Head of caudate nucleus (tissue), 42 donors: ENCODE data around the gene APOBR.
"Not testable (repeated sequence)": the region's sequence is repeated elsewhere in the genome, so short reads cannot be mapped to it uniquely, and the experiment has no call there.

Source experiments
- DNase-seq, 42 donors: peaks; one replicate each; pipeline versions ENCODE4 v3.0.0 to v3.0.0-alpha.2; 2020 to 2021; ENCODE audit warnings: mixed read lengths in 7 of 42
- intact Hi-C: fragments of 100-400 bp; cut with DNase I; formaldehyde crosslinking; loops from one replicate; pipeline ENCODE4 v1.15.0; 2022

Gene APOBR, protein sequence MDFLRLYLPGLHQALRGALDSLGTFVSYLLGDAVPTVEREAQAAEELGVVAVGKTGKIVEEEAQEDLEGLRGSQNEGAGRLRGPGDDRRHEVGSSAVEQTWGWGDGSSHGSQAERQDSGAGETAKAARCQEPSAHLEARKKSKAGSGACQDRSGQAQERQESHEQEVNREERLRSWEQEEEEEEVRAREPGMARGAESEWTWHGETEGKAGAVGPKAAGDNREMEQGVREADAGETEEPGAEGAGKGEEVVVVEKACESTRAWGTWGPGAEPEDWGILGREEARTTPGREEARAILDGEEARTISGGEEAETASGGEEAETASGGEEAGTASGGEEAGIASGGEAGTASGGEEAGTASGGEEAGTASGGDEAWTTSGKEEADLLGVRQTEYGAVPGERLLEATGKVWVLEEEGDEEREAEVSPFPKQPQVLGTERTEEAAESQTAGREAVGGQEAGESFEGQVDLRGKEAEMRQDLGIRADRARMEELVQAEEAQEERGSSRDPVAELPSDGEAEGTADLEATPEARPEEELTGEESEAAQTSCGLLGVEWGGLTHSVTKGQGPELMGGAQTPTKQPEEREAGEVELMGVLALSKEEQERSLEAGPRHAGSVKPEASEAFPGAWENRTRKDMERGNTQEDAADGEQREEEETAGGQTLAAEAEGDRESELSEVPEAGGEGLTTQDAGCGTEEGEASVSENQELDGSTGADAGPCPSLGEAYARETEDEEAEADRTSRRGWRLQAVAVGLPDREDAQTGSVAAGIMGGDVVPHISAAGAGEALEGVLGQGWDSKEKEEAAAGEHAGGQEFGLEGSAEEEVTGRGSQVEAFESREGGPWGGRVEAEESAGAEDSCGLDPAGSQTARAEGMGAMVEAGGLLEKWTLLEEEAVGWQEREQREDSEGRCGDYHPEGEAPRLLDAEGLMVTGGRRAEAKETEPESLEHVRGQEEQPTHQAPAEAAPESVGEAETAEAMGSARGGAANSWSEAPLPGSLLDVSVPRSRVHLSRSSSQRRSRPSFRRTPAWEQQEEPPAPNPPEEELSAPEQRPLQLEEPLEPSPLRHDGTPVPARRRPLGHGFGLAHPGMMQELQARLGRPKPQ

DNA sequence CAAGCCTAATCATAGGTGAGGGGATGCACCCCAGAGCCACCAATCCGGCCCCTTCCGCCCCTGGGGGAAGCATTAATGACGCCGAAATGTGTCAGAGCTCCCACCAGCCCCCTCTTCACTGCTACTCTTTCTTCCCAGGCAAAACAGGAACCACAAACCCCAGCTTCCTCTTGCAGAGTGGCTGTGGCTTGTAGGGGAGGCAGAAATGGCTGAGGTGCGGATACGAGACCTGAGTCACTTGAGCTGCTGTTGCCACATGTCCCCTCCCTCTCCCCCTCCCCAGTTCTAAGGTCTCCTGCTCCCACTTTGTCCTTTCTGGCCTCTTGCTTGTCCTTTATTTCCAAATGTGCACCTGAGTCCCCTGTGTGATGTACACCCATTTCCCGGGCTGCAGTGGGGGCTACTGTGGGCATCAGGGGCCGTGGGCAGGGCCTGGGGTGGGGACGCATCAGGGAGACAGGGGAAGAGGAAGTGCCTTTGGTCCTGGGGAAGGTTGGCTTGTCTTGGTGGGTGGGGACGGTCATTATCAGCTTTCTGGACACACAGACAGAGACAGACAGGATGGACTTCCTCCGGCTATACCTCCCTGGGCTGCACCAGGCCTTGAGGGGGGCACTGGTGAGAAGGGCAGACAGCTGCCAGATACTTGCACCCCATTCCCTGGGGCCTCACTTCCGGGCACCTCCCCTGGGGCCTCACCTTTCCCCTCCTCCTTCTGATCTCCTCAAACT lies at the start of gene APOBR:
Gene APOBR (plus strand): TSS at position 523 of the 731 bp plus-strand sequence. CDS start 39 bp downstream, at position 562.
- intact Hi-C loops = no loop called here
- DNase-seq = peak in 30 of 42 donors; percentile 10 to 63 (median 33)

GRCh38 chr16:28446388-28446787 lies 48.1 kb upstream of the APOBR start:
- DNase-seq, intact Hi-C loops: not testable (repeated sequence)

GRCh38 chr16:28447081-28447480 lies 47.4 kb upstream of the APOBR start:
- DNase-seq, intact Hi-C loops: not testable (repeated sequence)

GRCh38 chr16:28473714-28474265 lies 20.7 kb upstream of the APOBR start:
- intact Hi-C loops = no loop called here
- peak in 2 of 42 donors; percentile 20 to 29 for DNase-seq

DNA sequence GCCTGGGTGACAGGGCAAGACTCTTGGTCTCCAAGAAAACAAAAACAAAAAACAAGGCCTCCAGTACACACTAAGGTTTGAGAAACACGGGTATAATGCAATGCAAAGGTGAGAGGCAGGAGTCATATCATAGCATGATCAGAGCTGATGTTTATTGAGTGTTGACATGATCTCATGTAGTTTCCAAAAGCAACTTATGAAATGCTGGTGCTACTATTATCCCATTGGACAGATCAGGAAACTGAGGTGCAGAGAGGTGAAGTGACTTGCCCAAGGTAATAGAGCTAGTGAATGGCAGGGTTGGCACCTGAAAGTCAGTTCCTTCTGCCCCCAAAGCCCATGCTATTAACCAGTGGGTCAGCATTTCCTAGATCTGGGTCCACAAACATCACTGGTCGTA lies 19.2 kb upstream of the APOBR start:
- intact Hi-C loops = no loop called here
- DNase-seq = no peak

DNA sequence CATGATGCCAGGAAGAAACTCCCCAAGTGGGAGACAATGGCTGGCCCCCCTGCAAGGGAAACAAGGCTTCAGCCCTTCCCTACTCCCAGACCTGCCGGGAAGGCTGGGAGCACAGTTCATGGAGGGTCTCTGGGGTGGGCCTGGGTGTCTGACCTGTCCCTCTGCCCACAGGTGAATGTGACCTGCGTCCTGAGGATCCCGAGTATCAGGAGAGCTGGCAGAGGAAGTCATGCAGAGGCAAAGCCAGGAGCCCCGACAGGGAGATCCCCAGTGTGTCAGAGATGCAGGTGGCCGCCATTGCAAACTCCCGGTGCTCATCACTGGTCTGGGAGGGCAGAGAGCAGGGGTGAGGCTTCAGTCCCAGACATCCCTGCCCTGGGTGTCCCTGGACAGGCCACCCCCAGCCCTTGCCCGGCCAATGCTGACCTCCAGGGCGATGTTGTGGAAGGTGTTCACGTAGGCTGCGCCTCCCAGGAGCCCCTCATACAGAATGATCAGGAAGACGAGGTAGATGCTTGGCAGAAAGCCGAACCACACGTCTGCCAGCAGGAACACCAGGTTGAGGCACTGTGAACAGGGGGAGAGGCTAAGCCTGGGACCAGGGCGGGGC lies 17.0 kb upstream of the APOBR start:
- intact Hi-C loops = no loop called here
- peak in 2 of 42 donors; percentile 2 to 12 for DNase-seq

DNA sequence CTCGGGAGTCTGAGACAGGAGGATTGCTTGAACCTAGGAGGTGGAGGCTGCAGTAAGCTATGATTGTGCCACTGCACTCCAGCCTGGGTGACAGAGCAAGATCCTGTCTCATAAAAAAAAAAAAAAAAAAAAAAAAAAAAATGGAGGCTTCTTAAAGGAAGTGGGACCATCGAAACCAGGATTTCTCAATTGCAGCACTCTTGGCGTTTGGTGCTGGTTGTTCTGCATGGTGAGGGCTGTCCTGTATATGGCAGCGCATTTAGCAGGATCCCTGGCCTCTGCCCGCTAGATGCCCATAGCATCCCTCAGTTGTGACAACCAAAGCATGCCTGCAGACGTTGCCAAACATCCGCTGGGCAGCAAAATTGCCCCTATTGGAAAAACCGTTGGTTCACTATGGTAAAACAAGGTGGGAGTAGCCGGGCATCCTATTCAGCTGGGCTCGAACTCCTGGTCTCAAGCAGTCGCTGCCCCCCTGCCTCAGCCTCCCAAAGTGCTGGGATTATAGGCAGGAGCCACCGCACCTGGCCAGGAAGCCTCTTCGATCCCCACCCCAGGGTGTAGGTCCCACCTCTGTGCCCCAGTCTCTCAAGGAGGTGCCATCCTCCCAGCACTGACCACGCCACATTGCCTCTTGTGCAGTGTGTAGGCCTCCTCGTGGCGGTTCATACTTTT lies 15.8 kb upstream of the APOBR start:
- intact Hi-C loops = no loop called here
- peak in 1 of 42 donors; percentile 4 for DNase-seq

GRCh38 chr16:28482026-28482425 lies 12.4 kb upstream of the APOBR start:
- peak in 1 of 42 donors; percentile 3 for DNase-seq
- intact Hi-C loops = no loop called here

DNA sequence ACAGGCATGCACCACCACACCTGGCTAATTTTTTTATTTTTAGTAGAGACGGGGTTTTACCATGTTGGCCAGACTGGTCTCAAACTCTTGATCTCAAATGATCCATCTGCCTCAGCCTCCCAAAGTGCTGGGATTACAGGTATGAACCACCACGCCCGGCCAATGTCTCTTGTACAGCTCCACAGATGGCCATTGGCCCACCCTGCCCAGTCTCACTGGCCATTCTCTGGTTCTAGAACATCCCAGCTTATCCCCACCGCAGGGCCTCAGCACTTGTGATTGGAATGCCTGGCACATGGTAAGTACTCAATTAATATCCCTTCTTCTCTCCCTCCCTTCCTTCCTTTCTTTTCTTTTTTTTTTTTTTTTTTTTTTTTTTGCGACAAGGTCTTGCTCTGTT lies 11.1 kb upstream of the APOBR start:
- DNase-seq, intact Hi-C loops: not testable (repeated sequence)

DNA sequence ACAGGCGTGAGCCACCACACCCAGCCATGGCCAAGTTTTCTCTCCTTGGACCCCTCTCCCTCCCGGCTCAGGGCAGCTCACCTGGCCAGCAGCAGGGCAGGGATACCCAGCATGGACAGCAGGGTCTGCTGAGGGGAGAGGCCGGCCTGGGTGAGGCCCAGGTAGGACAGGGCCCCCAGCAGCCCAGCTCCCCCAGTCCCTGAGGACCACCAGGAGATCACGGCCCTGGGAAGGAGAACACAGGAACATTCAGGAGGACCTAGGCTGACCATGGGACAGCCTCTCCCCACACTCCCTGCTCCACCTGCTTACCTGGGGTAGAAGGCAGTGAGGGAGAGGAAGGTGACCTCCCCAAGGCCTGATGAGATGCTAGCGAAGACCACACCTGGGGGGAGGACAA lies 8.2 kb upstream of the APOBR start:
- DNase-seq = no peak
- intact Hi-C loops = no loop called here

- intact Hi-C loops = no loop called here
- peak in 38 of 42 donors; percentile 13 to 65 (median 38) for DNase-seq
Observed at GRCh38 chr16:28491230-28491969, 3.0 kb upstream of the APOBR start.

- peak; percentile 90 to 98 (median 96) for DNase-seq
- intact Hi-C loops = loop anchor here (2.0 kb wide), 1 partner anchor 63 kb away; no protein-coding TSS in a partner anchor
Observed at GRCh38 chr16:28491970-28492474, 2.4 kb upstream of the APOBR start, which contains the start of gene CLN3. CLN3 (minus strand) TSS chr16:28492074; CDS start chr16:28491759, 315 bp downstream.

DNA sequence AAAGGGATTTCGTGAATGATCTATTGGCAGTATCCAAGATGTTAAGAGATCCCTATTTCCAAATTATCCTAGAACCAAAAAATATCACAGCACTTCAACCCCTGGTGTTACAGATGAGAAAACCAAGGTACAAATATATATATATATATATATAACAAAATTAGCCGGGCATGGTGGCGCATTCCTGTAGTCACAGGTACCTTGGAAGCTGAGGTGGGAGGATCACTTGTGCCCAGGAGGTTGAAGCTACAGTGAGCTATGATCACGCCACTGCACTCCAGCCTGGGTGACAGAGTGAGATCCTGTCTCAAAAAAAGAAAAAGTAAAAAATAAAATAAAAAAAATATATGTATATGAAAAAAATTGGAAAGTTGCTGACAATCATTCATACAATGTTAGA lies 1.9 kb upstream of the APOBR start:
- intact Hi-C loops = loop anchor here (2.0 kb wide), 1 partner anchor 62 kb away; no protein-coding TSS in a partner anchor
- DNase-seq = peak in 1 of 42 donors; percentile 48

DNA sequence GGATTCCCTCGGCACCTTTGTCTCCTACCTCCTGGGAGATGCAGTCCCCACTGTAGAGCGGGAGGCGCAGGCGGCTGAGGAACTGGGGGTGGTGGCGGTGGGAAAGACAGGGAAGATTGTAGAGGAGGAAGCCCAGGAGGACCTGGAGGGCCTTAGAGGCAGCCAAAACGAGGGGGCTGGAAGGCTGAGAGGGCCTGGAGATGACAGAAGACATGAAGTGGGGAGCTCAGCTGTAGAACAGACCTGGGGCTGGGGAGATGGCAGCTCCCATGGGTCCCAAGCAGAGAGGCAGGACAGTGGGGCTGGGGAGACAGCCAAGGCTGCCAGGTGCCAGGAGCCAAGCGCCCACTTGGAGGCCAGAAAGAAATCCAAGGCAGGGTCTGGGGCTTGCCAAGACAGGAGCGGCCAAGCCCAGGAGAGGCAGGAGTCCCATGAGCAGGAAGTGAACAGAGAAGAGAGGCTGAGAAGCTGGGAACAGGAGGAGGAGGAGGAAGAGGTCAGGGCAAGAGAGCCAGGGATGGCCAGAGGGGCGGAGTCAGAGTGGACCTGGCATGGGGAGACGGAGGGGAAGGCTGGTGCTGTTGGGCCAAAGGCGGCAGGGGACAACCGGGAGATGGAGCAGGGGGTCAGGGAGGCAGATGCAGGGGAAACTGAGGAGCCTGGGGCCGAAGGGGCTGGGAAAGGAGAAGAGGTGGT lies 803 bp downstream of the APOBR start:
- intact Hi-C loops = no loop called here
- DNase-seq = peak in 1 of 42 donors; percentile 22

- DNase-seq = no peak
- intact Hi-C loops = no loop called here
Observed at GRCh38 chr16:28495795-28496749, 1.6 kb downstream of the APOBR start.
